IPS-18c (cell line): ENCODE measurements around the gene ARNT2.

Experiments used
- H3K4me3 ChIP-seq: 2 replicates; pipeline ENCODE4 v1.7.0; 2013; ENCODE audit warnings: low read depth, mild to moderate bottlenecking, low read length, moderate library complexity; ENCODE audit not compliant: insufficient read depth
- H3K9me3 ChIP-seq: one replicate; pipeline ENCODE4 v1.6.1; 2013; ENCODE audit warnings: mild to moderate bottlenecking, low read length, moderate library complexity; ENCODE audit not compliant: control insufficient read depth, insufficient read depth

Gene ARNT2

GRCh38 chr15:80402339-80402738 is 1.8 kb upstream of the ARNT2 start:
- H3K9me3 ChIP-seq = no peaks in the 10 kb centered on the region

GRCh38 chr15:80403712-80404056 is 498 bp upstream of the ARNT2 start:
- H3K4me3 ChIP-seq = peak overlapping the region; percentile 76
- no peaks in the 10 kb centered on the region for H3K9me3 ChIP-seq

More at GRCh38 chr15:80402339-80402738, 1.8 kb upstream of the ARNT2 start:
- no peak overlapping the region for H3K4me3 ChIP-seq

GRCh38 chr15:80404761-80405553 is 775 bp downstream of the ARNT2 start:
- H3K9me3 ChIP-seq = no peaks in the 10 kb centered on the region
- H3K4me3 ChIP-seq = peak overlapping the region; percentile 76

- H3K4me3 ChIP-seq = peak overlapping the region; percentile 76; the same call in 1 of the 2 replicates
- H3K9me3 ChIP-seq = no peaks in the 10 kb centered on the region
Measured at GRCh38 chr15:80405554-80405850, 1.3 kb downstream of the ARNT2 start.

- H3K4me3 ChIP-seq = no peak overlapping the region
Measured at GRCh38 chr15:80405970-80406369, 1.8 kb downstream of the ARNT2 start.

GRCh38 chr15:80411788-80412288 is 7.7 kb downstream of the ARNT2 start:
- H3K9me3 ChIP-seq = no peaks in the 10 kb centered on the region
- no peak overlapping the region for H3K4me3 ChIP-seq

More at GRCh38 chr15:80405970-80406369, 1.8 kb downstream of the ARNT2 start:
- H3K9me3 ChIP-seq = no peaks in the 10 kb centered on the region

GRCh38 chr15:80414546-80415357 is 10.6 kb downstream of the ARNT2 start:
- no peak overlapping the region for H3K4me3 ChIP-seq

GRCh38 chr15:80415358-80415670 is 11.1 kb downstream of the ARNT2 start:
- H3K9me3 ChIP-seq = no peaks in the 10 kb centered on the region
- no peak overlapping the region for H3K4me3 ChIP-seq

More at GRCh38 chr15:80414546-80415357, 10.6 kb downstream of the ARNT2 start:
- no peaks in the 10 kb centered on the region for H3K9me3 ChIP-seq

GRCh38 chr15:80416702-80417101 is 12.5 kb downstream of the ARNT2 start:
- H3K9me3 ChIP-seq = no peaks in the 10 kb centered on the region

GRCh38 chr15:80418892-80419537 is 14.8 kb downstream of the ARNT2 start:
- Histone ChIP-seq H3K9me3 (no peaks in the 10 kb centered on the region), H3K4me3 (no peak overlapping the region)

More at GRCh38 chr15:80416702-80417101, 12.5 kb downstream of the ARNT2 start:
- H3K4me3 ChIP-seq = no peak overlapping the region

GRCh38 chr15:80419546-80419945 is 15.4 kb downstream of the ARNT2 start:
- H3K9me3 ChIP-seq = no peaks in the 10 kb centered on the region
- no peak overlapping the region for H3K4me3 ChIP-seq

GRCh38 chr15:80420658-80421057 is 16.5 kb downstream of the ARNT2 start:
- Histone ChIP-seq H3K9me3 (no peaks in the 10 kb centered on the region), H3K4me3 (no peak overlapping the region)

GRCh38 chr15:80423215-80423614 is 19.0 kb downstream of the ARNT2 start:
- H3K4me3 ChIP-seq = no peak overlapping the region
- no peaks in the 10 kb centered on the region for H3K9me3 ChIP-seq

- no peak overlapping the region for H3K4me3 ChIP-seq
- H3K9me3 ChIP-seq = no peaks in the 10 kb centered on the region
Measured at GRCh38 chr15:80424381-80424780, 20.2 kb downstream of the ARNT2 start.

- Histone ChIP-seq H3K4me3 (no peak overlapping the region), H3K9me3 (no peaks in the 10 kb centered on the region)
Measured at GRCh38 chr15:80426316-80426715, 22.1 kb downstream of the ARNT2 start.

GRCh38 chr15:80429964-80430363 is 25.8 kb downstream of the ARNT2 start:
- no peak overlapping the region; the same call in 1 of the 2 replicates for H3K4me3 ChIP-seq

GRCh38 chr15:80431635-80432344 is 27.6 kb downstream of the ARNT2 start:
- Histone ChIP-seq H3K4me3 (no peak overlapping the region), H3K9me3 (no peaks in the 10 kb centered on the region)

More at GRCh38 chr15:80429964-80430363, 25.8 kb downstream of the ARNT2 start:
- no peaks in the 10 kb centered on the region for H3K9me3 ChIP-seq
